Colon (tissue), 2 donors: Measurements from ENCODE around the gene ITPA.
"Not testable (repeated sequence)": the region's sequence is repeated elsewhere in the genome, so short reads cannot be mapped to it uniquely, and the experiment has no call there.

Experiments used
- FAIRE-seq: peaks from 2 replicates; lab custom pipeline; 2012; peaks lifted over from hg19 to GRCh38; lab: Jason Lieb, UNC
- donor health status: control.
- donor health status: control.

Gene ITPA

DNA sequence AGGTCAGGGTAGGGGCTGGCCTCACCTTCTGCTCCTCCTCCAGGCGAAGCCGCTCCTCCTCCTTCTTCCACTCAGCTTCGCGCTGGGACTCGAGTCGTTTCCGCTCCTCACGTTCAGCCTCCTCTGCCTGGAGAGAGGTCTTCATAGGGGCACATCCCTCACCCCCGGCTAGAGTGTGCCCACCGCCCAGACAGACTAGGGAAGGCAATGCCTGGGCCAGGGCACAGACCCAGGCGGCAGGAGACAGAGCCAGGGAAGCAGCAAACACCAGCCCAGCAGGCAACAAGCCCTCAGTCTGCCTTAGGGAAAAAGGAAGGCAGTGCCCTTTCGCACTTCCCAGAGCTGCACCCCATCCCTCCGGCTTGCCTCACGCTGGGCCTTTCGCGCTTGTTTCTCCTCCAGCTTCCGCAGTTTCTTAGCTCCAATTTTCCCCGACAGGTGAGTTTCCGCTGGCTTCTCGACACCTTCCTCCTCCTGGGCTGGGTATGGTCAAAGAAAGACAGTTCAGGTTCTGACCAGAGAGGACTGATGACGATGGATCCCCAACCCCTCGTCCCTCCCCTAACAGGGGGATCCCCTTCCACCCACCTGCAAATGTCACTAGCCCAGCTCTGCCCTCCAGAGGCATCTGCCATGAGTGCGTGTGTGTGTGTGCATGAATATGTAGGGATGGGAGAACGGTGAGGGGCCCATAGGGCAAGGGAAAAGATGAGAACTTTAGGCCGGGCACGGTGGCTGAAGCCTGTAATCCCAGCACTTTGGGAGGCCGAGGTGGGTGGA, 9.1 kb upstream of the ITPA start:
- no peak for FAIRE-seq

DNA sequence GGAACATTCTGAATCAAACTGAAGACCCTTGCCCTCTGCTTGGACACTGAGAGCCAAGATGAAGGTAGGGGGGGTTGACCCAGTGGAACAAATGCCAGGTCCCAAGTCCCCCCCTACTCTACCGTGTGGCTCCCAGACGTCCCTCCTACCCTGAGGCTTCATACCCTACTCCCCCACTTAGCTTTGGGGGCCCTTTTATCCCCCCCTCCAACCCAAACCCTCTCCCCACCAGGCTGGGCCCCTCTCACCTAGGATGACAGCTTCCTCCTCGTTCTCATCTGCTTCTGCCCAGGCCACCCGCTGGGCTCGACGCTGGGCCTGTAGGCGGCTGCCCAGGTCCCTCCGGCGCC, 6.4 kb upstream of the ITPA start:
- no peak for FAIRE-seq

DNA sequence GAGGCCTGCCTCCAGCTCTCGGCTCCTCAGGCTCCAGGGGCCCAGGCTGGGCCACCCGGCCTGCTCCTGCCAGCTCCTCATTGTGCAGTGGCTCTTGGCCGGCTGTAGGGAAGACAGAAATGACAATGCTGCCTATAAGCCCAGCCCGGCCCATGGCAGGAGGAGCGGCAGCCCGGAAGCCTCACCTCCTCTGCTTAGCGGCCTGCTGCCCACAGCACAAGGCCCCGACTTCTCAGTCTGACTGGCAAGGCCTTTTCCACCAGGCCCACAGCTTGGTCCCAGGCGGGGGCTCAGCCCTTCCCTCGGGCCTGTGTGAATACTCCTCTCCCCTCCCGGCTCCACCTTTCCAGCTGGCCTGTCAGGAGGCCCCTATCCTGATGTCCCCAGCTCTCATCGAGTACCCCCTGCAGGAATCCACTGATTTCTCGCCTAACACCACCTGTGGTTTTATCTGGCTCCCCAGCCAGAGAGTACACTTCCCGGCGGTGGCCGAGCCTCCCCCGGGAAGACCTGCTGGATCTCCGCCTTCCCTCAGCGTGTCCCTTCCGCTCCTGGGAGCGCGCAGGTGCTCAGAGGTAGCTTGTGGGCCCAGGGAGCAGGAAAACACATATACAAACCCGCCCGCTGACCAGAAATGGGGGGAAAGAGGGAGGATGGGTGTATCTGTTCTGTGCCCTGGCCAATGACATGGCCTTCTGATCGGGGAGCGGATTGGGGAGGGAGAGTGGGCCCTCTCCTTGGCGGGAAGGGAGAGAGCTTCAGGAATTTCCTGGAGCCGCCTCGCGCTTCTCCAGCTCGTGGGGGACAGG, 5.8 kb upstream of the ITPA start:
- no peak for FAIRE-seq

DNA sequence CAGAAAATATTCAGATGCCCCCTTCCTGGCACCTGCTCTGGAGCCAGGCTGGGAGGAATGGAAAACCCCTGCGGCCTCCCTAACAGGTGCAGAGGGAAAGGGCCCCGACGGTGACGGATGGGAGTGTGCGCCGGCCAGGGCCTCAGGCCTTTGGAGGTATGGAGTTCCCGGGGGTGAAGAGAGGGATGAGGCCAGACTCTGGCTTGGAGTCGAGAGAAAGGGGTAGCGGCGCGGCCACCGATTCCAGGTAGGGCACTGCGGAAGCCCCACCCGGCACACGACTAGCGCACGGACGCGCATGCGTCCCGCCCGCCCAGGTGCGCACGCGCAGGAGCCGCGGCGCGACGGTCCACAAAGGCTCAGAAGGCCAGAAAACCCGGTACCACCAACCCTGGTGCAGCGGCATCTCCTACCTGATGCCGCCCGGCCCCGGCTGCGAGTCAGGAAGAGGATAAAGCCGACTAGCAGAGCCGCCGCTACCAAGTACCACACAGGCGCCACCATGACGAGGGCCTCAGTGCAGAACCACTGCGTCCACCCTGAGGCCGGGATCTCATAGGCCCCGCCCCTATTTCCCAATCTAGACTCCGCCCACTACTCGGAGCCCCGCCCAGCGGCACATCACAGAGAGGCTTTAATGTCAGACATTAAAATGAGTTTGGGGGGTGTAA, 5.0 kb upstream of the ITPA start, which contains the start of gene DDRGK1:
TSS of gene DDRGK1 (minus strand) at position 559 of the 671 bp plus-strand sequence. CDS start at position 504, 55 bp downstream.
- no peak for FAIRE-seq

DNA sequence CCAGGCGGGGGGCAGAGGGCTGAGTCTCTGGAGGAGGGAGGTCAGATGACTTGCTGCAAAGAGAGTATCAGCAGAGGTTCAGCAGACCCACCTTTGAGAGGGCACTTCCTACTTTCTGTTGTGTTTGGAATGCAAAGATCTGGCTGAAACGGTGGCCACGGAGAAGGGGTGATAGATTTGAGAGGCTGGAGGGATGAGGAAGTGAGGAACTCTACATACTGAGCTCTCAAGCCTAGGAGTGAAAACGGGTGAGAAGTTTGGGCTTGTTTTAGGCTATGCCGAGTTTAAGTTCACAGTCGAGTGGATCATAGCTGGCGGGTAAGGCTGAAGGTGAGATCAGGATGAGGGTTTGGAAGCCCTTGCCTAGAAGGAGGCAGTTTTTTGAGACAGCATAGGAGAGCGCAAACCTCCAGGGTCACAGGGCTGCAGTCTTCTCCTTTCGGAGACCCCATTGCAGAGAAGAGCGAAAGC, 477 bp upstream of the ITPA start:
- FAIRE-seq: no peak

DNA sequence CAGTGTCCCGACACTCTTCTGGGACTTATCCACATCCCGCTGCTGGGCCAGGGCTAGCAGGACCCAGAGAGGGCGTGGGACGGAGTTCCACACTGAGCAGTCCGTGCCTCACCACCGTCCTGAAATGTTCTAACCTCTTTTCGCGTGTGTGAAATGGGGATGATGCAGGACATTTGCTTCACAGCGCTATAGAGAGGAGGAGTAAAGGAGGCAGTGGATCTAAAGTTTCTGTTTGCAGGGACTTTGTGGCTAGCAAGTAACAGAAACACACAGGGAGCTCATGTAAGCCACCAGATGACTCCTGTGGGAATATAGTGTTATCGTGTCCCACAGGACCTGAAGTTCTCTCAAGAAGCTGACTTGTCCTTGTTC, 634 bp downstream of the ITPA start:
- FAIRE-seq: no peak

DNA sequence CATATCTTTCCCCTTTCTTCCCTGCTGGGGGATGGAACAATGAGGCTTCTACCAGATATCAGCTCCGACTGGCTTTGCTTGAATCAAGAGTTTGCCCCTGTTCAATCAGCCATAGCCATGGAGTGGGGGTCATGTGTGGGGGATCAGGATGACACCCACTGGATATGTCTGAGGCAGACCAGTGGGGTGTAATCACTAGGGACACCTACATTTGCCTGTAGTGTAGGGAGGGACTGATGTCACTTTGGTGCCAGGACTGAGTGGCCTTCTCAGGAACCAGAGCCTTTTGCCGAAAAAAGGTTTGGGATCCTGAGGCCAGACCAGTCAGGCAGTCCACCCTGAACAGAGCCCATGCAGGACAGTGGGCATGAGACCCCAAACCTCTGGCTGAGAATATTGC, 1.0 kb downstream of the ITPA start:
- no peak for FAIRE-seq

DNA sequence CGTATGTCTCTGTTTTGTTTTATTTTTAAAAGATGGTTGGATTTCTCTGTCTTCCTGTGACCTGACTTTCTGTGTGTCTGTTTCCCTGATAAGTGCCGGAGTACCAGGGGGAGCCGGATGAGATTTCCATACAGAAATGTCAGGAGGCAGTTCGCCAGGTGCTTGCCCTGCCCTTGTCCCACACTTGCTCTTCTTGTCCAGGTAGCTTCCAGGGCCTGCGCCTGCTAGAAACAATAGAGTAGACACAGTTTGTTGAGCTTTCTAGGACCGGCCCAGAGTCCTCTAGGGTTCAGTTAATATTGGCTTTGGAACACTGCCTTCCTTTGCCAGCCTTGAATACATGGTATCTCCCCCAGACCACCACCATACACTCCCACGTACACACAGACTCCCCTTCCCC, 3.9 kb downstream of the ITPA start:
- no peak for FAIRE-seq

DNA sequence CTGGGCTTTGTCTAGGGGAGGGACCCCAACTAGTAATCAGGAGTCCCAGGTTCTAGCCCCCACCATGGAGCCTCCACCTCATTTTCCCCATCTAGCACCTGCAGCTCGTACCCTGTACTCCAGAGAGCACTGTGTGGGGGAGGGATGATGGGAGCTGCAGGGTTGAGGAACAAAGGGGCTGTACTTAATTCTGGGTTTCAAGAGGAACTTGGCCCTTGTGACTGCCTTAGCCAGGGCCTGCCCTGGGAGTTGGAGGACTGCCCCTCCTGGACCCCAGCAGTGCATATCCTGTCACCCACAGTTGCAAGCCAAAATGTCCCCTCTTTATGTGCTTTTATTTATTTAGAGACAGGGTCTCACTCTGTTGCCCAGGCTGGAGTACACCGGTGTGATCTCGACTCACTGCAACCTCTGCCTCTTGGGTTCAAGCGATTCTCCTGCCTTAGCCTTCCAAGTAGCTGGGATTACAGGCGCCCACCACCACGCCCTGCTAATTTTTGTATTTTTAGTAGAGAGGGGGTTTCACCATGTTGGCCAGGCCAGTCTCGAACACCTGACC, 6.1 kb downstream of the ITPA start:
- FAIRE-seq: not testable (repeated sequence)

DNA sequence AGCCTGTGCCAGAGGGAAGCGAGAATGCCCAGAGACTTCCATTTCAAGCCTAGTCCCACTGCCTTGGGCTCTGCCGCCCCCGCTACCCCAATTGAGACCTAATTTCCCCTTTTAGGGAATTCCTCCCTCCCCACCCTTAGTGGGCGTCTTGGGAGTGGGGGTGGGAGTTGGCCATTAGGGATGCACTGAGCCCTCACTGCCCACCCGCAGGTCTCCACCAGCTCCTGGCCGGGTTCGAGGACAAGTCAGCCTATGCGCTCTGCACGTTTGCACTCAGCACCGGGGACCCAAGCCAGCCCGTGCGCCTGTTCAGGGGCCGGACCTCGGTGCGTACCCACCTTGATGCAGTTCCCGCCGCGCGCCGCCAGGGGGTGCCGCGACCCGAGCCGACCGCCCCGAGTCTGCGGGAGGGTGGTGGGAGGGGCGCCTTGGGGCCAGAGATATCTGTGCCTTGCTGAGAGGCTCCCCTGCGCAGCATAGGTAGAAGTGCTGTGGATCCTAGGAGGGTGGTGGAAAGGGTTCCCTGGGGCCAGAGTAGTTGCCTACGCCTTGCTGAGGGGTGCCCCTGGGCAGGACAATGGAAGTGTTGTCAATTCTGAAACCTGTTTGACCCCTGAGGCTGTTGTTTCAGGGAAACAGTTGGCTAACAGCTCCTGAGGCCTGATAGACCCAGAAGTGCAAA, 9.2 kb downstream of the ITPA start:
- FAIRE-seq: no peak

DNA sequence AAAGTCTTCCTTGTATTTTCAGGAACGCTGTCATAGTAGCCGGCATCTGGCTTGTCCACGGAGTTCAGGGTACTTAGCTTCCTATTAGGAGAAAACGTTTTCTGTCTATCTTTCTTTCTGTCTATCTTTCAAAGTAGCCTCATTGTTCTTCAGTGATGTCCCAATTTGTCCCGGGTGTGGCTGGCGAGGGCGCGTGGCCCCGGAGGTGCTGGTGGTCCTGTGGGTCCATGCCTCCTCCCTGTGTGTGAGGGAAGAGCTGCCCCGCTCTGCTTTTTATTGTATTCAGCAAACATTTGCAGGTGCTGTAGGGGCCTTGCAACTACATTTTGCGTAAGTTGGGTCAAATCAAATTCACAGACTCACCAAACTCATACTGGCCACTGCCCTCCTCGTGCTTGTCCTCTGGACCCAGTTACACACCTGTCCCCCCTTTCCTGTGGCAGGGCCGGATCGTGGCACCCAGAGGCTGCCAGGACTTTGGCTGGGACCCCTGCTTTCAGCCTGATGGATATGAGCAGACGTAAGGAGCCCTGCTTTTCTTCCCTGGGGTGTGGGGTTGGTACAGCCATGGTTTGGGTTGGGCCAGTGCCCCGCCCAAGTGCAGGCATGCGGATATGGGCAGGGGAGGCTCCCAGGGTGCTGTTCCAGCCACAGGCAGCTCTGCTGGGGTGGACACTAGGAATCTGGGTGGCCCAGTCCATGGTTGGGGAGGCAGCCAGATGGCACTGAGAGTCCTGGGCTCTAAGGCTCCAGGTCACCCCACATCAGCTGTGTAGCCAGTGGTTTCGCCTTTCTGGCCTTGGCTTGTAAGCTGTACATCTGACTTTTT, 12.3 kb downstream of the ITPA start:
- no peak for FAIRE-seq

DNA sequence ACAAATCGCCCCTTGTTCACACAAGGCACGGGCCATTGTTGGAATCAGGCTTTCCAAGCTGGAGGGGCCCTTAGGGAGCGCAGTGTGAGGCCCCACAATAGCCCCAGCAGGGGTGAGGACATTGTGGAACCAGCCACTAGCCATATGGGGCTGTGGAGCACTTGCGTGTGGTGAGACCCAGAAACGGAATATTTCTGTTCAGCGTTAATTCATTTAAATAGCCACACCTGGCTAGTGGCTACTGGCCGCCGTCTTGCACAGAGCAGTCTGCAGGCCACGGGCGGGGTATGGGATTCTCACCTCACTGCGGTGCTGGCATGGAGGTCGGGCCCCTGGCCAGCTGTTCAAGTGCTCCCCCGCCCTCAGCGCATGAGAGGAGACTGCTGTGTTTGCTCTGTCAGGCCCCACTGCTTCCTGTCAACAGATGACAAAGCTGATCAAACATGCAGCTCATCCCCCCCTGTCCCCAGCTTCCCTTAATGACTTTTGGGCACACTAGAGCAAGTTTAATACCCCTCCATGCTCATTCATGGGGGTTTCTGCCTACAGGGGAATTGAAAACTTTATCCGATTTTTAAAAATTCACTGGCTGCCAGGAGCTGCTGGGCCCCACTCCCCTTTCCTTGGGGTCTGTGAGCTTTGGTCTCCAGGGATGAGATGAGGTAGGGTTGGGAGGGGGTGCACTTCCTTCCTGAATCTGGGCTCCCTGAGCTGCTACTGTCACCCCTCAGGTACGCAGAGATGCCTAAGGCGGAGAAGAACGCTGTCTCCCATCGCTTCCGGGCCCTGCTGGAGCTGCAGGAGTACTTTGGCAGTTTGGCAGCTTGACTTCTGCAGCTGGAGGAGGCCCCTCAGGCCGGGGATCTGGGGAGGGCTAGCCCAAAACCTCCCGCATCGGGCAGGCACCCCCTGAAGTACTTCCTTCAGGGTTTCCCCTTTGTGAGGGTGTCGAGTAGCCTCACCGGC, 13.6 kb downstream of the ITPA start:
- no peak for FAIRE-seq

DNA sequence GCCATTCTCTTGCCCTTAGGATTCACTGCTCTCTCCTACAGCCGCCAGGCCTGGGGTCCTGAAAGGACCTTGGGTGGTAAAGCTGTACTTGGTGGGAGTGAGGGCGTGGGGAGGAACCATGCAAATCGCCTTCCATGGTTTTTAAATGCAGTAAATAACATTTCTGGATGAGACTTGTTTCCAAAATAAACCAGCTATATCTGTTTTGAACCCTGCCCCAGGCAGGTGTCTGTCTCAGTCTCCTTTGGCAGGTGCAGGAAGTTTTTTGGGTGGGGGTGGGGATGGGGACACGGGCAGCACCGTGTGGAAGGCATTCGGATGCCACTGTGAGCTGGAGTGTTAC, 14.3 kb downstream of the ITPA start:
- FAIRE-seq: no peak

DNA sequence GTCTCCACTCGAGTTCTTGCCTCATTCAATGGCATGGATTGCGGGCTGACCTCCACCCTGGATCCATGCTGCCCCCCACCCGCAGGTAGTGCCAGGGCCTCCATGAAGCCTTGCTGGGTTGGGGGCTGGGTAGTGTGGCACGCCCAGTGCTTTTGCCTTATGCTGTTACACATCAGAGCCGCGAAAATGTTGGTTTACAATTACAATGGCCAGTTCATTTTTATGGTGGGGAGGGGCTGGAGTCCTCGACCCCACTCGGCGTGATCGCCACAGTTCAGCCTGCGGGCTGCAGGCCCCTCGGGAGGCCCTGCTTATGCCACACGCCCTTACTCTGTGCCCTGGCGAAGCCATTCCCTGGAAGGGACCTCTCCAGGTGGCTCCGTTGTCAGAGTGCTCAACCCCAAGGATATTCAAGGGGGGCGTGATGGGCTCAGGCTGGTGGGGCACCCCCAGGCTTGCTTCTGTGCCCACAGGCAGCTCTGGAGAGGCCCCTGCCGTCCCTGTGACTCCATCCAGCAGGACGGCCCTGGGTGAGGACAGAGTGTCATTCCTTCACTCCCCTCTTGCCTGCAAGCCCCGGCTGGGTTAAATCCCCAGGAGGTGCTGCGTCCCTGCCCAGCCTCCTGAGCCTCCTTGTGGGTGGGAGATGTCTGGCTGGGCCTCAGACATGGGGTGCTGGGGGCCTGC, 14.8 kb downstream of the ITPA start:
- FAIRE-seq: no peak

DNA sequence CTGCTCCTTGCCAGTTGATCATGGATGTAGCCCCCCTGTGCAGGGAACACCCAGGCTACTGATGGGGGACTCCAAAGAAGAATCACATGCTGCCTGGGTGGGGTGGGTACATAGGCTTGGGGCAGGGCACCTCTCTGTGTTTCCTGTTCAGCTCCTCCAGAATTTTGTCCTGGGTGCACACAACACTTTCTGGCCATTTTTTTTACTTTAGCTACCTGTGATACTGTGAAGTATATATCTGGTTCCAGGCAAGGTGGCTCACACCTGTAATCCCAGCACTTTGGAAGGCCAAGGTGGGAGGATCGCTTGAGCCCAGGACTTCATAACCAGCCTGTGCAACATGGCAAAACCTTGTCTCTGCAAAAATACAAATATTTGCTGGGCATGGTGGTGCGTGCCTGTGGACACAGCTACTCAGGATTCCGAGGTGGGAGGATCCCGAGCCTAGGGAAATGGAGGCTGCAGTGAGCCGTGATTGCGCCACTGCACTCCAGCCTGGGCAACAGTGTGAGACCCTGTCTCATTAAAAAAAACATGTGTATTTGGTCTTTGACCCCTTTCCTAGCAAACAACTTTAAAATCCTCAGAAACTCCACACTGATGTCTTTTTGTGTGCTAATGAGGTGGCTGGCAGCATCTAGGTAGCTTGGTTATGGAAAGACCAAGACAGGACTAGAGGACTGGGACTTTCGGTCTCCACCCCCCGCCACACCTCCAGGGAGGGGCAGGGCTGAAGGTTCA, 15.6 kb downstream of the ITPA start:
- FAIRE-seq: no peak

DNA sequence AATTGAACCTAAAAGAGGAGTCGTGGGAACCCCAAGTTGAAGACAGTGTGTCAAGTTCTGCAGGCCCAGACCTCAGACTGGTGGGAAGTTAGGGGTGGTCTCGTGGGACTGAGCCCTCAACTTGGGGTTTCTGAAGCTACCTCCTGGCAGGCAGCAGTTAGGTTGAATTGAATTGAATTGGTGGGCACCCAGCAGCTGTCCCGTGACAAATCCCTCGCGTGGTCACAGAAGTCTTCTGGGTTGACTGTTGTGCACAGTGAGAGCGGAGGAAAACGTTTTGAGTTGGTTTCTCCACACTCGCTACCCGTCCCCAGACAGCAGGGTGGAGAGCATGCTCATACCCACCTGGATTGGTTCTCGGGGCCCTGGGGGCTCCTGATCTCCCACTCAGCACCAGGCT, 16.8 kb downstream of the ITPA start:
- FAIRE-seq: no peak

DNA sequence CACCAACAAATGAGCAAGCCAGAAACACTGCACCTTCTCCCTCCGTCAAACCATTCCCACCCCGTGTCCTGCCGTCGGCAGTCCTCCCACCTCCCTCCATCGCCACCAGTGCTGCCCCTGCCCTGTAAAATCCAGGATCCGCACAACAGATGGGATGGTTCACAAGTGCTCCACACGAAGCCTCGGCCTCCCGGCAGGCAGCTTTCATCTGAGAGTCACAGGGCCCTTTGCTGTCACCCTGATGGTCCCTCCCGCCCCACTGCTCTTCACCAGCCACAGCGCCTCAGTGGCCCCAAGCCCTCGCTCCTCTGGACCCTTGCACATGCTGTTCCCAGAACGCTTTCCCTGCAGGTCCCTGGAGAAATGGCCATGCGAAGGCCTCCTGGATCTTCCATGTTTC, 17.6 kb downstream of the ITPA start:
- FAIRE-seq: no peak

DNA sequence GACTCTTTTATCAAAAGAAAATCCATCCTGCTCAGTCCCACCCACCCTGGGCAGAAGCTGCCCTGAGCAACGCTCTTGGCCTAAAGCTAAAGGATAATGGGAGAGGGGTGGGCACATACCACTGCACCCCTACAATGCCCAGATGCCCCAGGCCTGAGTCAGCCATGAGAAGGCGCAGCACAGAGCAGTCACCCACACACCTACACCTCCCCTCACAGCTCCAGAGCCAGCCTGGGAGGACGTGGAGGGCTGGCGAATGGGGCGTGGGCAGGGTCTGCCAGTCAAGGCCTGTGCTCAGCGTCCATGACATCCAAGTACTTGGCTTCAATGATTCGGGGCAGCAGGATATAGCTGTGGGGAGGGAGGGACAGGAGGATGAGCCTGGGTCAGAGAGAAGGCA, 18.2 kb downstream of the ITPA start:
- no peak for FAIRE-seq
